ENCODE data around the gene TMEM201.
A peak's percentile ranks its signal among the peaks of the same experiment; 100 is the strongest.

The TMEM201 gene

GRCh38 chr1:9561429-9561828 is 27.3 kb upstream of the TMEM201 start:
- ChIA-PET POLR2A (interaction anchor here (0.7 to 1.1 kb wide), 2 partner anchors 20 to 22 kb away, joined by 3 to 8 read pairs; partner anchors contain the start of gene SLC25A33), CTCF (interaction anchor here (1.5 kb wide), 1 partner anchor 15 kb away, joined by 3 read pairs; no protein-coding TSS in a partner anchor)
- Histone ChIP-seq H3K4me1 (ENCODE audit: control insufficient read depth, insufficient read depth, low read length) (peaks cover 4% of the 10 kb centered on the region; the same call in 1 of the 2 replicates), H3K36me3 (ENCODE audit: control insufficient read depth in 2 of 2, insufficient read depth in 1 of 2, low read length in 2 of 2) (peaks cover 3 to 33% of the 10 kb centered on the region in 2 experiments; a peak in 2 of 3 replicates), H3K27ac (ENCODE audit: extremely low read depth, low read depth, low read length) (peak overlapping the region; percentile 35), H3K4me3 (ENCODE audit: low read depth, low read length) (no peak overlapping the region), H3K9me3 (ENCODE audit: control insufficient read depth, insufficient read depth, low read depth, low read length) (no peaks in the 10 kb centered on the region)
- TF ChIP-seq ZNF529 (tag by site-specific recombination; IDR thresholded peaks at IDR 0.05; ENCODE audit: insufficient replicate concordance) = peak; percentile 32
- TF ChIP-seq PRDM2 (tag by site-specific recombination; IDR thresholded peaks at IDR 0.05; ENCODE audit: borderline replicate concordance) = no peak
- TF ChIP-seq ZNF677 (tag by site-specific recombination; IDR thresholded peaks at IDR 0.05) = no peak
- TF ChIP-seq ZNF513 (tag by site-specific recombination; IDR thresholded peaks at IDR 0.05) = no peak
- TF ChIP-seq SCRT2 (tag by site-specific recombination; IDR thresholded peaks at IDR 0.05) = no peak
- no peak for TF ChIP-seq ZNF473 (tag by site-specific recombination; IDR thresholded peaks at IDR 0.05)
- TF ChIP-seq ZNF274 (IDR thresholded peaks at IDR 0.05; ENCODE audit: low read length) = no peak
- TF ChIP-seq ZNF274 (tag by site-specific recombination; IDR thresholded peaks at IDR 0.05; ENCODE audit: borderline replicate concordance) = no peak
- TF ChIP-seq ZNF433 (tag by site-specific recombination; IDR thresholded peaks at IDR 0.05; ENCODE audit: low read depth) = no peak
- 0 out of 2 replicates have a peak, but pooled peaks have one; percentile 56 for TF ChIP-seq ZNF610 (tag by site-specific recombination; IDR thresholded peaks at IDR 0.05; ENCODE audit: borderline replicate concordance)
- no peak for TF ChIP-seq ZNF426 (tag by site-specific recombination; IDR thresholded peaks at IDR 0.05)
- no peak for TF ChIP-seq ZNF623 (tag by site-specific recombination; IDR thresholded peaks at IDR 0.05)
- no peak for TF ChIP-seq ZNF48 (tag by site-specific recombination; IDR thresholded peaks at IDR 0.05)
- TF ChIP-seq ZNF19 (tag by site-specific recombination; IDR thresholded peaks at IDR 0.05; ENCODE audit: low read depth) = no peak
- TF ChIP-seq ZNF629 (tag by site-specific recombination; IDR thresholded peaks at IDR 0.05) = 0 out of 2 replicates have a peak, but pooled peaks have one; percentile 31
- TF ChIP-seq SP2 (tag by site-specific recombination; IDR thresholded peaks at IDR 0.05) = no peak
- no peak for TF ChIP-seq REST (tag by site-specific recombination; IDR thresholded peaks at IDR 0.05)
- TF ChIP-seq ZNF37A (tag by site-specific recombination; IDR thresholded peaks at IDR 0.05) = peak; percentile 68; the same call in 1 of the 2 replicates
- no peak for TF ChIP-seq ZNF391 (tag by site-specific recombination; IDR thresholded peaks at IDR 0.05; ENCODE audit: borderline replicate concordance, low read depth)
- TF ChIP-seq ZNF366 (tag by site-specific recombination; conservative IDR thresholded peaks at IDR 0.05) = peak; percentile 56; the same call in 1 of the 2 replicates
- no peak for TF ChIP-seq PBX3 (CRISPR knock-in tag; IDR thresholded peaks at IDR 0.05)
- no peak for TF ChIP-seq ATF2 (tag by site-specific recombination; IDR thresholded peaks at IDR 0.05; ENCODE audit: low read depth)
- TF ChIP-seq ZNF701 (tag by site-specific recombination; IDR thresholded peaks at IDR 0.05) = no peak
